ENCODE results near the gene USO1. TPM values are rescaled to one million over a fixed set of nuclear protein-coding genes. Genes with fewer than 3 reads are reported as not detected.

The USO1 gene
- total and polyA plus RNA-seq, 2 of the 13 experiments (the other 11 are each of a cell fraction or from before 2014, with no cell fraction given) = 52.2 to 87.7 TPM

DNA sequence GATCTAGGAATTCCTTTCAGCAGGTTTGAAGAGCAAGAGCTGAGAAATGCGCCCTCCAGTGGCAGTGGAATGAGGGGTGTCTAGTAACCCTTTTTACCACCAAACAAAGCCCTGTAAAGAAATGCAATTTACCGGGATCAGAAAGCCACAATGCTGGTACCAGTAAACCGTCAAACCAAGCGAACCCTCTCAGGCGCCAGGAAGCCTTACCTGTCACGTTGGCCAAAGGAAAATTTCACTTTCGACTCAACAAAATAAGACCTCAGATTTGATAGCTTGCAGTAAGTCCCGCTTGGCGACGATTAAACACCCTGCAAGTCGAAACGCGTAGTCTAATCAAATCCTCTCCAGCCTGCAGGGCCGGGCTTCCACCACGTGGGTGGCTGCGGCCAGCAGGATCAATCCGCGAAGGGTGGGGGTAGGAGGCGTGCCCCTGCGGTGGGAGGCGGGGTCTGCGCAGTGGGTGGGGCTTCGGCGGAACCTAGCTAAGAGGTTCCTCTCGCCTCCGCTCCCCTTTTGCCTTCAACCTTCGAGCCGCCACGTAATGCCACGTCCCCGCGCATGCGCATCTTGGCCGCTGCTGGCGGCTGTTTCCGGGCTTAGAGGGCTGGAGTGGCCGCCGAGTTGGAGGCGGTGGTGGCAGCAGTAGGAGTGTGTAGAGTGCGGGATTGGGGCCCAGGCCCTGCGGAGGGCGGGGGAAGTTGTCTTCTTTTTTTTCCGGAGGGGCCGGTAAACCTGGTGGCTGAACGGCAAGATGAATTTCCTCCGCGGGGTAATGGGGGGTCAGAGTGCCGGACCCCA lies at the start of gene USO1 (continued):
- TF ChIP-seq SP4 (CRISPR knock-in tag; IDR thresholded peaks at IDR 0.05) = peak; percentile 87
- TF ChIP-seq MYPOP (CRISPR knock-in tag; IDR thresholded peaks at IDR 0.05) = peak; percentile 80; the same call in 1 of the 2 replicates
- no peak for TF ChIP-seq ISX (CRISPR knock-in tag; conservative IDR thresholded peaks at IDR 0.05)
- TF ChIP-seq KAT8 (CRISPR knock-in tag; IDR thresholded peaks at IDR 0.05) = peak; percentile 60
- TF ChIP-seq FOSL2 (CRISPR knock-in tag; IDR thresholded peaks at IDR 0.05) = 0 out of 2 replicates have a peak, but pooled peaks have one; percentile 27
- TF ChIP-seq, protein P1, sequence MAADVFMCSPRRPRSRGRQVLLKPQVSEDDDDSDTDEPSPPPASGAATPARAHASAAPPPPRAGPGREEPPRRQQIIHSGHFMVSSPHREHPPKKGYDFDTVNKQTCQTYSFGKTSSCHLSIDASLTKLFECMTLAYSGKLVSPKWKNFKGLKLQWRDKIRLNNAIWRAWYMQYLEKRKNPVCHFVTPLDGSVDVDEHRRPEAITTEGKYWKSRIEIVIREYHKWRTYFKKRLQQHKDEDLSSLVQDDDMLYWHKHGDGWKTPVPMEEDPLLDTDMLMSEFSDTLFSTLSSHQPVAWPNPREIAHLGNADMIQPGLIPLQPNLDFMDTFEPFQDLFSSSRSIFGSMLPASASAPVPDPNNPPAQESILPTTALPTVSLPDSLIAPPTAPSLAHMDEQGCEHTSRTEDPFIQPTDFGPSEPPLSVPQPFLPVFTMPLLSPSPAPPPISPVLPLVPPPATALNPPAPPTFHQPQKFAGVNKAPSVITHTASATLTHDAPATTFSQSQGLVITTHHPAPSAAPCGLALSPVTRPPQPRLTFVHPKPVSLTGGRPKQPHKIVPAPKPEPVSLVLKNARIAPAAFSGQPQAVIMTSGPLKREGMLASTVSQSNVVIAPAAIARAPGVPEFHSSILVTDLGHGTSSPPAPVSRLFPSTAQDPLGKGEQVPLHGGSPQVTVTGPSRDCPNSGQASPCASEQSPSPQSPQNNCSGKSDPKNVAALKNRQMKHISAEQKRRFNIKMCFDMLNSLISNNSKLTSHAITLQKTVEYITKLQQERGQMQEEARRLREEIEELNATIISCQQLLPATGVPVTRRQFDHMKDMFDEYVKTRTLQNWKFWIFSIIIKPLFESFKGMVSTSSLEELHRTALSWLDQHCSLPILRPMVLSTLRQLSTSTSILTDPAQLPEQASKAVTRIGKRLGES (CRISPR knock-in tag; IDR thresholded peaks at IDR 0.05; ENCODE audit: borderline replicate concordance) = 0 out of 2 replicates have a peak, but pooled peaks have one; percentile 38
- no peak for TF ChIP-seq PHF5A (CRISPR knock-in tag; IDR thresholded peaks at IDR 0.05; ENCODE audit: low read depth, unreplicated experiment)
- TF ChIP-seq MXD4 (CRISPR knock-in tag; IDR thresholded peaks at IDR 0.05) = peak; percentile 97
- TF ChIP-seq, protein P2, sequence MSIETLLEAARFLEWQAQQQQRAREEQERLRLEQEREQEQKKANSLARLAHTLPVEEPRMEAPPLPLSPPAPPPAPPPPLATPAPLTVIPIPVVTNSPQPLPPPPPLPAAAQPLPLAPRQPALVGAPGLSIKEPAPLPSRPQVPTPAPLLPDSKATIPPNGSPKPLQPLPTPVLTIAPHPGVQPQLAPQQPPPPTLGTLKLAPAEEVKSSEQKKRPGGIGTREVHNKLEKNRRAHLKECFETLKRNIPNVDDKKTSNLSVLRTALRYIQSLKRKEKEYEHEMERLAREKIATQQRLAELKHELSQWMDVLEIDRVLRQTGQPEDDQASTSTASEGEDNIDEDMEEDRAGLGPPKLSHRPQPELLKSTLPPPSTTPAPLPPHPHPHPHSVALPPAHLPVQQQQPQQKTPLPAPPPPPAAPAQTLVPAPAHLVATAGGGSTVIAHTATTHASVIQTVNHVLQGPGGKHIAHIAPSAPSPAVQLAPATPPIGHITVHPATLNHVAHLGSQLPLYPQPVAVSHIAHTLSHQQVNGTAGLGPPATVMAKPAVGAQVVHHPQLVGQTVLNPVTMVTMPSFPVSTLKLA (IDR thresholded peaks at IDR 0.05) = peak; percentile 89
- TF ChIP-seq, protein P3, sequence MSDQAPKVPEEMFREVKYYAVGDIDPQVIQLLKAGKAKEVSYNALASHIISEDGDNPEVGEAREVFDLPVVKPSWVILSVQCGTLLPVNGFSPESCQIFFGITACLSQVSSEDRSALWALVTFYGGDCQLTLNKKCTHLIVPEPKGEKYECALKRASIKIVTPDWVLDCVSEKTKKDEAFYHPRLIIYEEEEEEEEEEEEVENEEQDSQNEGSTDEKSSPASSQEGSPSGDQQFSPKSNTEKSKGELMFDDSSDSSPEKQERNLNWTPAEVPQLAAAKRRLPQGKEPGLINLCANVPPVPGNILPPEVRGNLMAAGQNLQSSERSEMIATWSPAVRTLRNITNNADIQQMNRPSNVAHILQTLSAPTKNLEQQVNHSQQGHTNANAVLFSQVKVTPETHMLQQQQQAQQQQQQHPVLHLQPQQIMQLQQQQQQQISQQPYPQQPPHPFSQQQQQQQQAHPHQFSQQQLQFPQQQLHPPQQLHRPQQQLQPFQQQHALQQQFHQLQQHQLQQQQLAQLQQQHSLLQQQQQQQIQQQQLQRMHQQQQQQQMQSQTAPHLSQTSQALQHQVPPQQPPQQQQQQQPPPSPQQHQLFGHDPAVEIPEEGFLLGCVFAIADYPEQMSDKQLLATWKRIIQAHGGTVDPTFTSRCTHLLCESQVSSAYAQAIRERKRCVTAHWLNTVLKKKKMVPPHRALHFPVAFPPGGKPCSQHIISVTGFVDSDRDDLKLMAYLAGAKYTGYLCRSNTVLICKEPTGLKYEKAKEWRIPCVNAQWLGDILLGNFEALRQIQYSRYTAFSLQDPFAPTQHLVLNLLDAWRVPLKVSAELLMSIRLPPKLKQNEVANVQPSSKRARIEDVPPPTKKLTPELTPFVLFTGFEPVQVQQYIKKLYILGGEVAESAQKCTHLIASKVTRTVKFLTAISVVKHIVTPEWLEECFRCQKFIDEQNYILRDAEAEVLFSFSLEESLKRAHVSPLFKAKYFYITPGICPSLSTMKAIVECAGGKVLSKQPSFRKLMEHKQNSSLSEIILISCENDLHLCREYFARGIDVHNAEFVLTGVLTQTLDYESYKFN (CRISPR knock-in tag; conservative IDR thresholded peaks at IDR 0.05) = peak; percentile 65
- no peak for TF ChIP-seq ZNF775 (CRISPR knock-in tag; IDR thresholded peaks at IDR 0.05; ENCODE audit: borderline replicate concordance)
- TF ChIP-seq, protein P4, sequence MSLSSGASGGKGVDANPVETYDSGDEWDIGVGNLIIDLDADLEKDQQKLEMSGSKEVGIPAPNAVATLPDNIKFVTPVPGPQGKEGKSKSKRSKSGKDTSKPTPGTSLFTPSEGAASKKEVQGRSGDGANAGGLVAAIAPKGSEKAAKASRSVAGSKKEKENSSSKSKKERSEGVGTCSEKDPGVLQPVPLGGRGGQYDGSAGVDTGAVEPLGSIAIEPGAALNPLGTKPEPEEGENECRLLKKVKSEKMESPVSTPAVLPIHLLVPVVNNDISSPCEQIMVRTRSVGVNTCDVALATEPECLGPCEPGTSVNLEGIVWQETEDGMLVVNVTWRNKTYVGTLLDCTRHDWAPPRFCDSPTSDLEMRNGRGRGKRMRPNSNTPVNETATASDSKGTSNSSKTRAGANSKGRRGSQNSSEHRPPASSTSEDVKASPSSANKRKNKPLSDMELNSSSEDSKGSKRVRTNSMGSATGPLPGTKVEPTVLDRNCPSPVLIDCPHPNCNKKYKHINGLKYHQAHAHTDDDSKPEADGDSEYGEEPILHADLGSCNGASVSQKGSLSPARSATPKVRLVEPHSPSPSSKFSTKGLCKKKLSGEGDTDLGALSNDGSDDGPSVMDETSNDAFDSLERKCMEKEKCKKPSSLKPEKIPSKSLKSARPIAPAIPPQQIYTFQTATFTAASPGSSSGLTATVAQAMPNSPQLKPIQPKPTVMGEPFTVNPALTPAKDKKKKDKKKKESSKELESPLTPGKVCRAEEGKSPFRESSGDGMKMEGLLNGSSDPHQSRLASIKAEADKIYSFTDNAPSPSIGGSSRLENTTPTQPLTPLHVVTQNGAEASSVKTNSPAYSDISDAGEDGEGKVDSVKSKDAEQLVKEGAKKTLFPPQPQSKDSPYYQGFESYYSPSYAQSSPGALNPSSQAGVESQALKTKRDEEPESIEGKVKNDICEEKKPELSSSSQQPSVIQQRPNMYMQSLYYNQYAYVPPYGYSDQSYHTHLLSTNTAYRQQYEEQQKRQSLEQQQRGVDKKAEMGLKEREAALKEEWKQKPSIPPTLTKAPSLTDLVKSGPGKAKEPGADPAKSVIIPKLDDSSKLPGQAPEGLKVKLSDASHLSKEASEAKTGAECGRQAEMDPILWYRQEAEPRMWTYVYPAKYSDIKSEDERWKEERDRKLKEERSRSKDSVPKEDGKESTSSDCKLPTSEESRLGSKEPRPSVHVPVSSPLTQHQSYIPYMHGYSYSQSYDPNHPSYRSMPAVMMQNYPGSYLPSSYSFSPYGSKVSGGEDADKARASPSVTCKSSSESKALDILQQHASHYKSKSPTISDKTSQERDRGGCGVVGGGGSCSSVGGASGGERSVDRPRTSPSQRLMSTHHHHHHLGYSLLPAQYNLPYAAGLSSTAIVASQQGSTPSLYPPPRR (CRISPR knock-in tag; IDR thresholded peaks at IDR 0.05; ENCODE audit: borderline replicate concordance) = peak; percentile 43; the same call in 1 of the 2 replicates
- TF ChIP-seq MYC (CRISPR knock-in tag; IDR thresholded peaks at IDR 0.05; ENCODE audit: borderline replicate concordance) = peak; percentile 98
- TF ChIP-seq MBD4 (IDR thresholded peaks at IDR 0.05; ENCODE audit: borderline replicate concordance, low read length) = no peak
